Activated T-helper 1 cell treated with Interleukin-2 at 50 U/mL for 16 hours (primary cell): Measurements from ENCODE around the gene DDIT3.

Experiments used
- DNase-seq: peaks from one replicate; pipeline ENCODE4 v3.0.0-alpha.2; 2020; ENCODE audit warnings: low read depth

The DDIT3 gene

DNA sequence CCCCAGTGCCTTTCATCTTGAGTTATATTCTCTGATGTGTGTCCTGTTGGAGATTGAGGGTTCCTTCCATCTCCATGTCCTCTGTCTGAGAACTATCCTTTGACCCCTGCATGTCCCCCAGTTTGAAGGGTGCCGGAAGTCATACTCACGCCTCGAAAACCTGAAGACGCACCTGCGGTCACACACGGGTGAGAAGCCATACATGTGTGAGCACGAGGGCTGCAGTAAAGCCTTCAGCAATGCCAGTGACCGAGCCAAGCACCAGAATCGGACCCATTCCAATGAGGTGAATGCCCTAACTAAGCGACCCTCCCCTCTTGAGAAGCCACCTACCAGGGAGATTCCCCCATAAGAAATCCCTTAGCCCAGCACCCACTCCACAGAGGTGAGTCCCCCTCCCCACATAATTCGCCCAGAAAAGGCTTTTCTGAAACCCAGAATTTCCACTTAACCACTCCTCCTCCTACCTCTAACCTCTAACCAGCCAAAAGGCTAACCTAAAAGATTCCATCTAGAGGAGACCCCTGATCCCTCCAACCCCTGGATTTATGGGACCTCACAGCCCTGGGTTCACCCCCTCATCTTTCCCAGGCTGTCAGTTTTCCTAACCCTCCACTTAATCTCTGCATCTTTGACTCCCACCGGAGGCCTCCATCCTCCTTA is 53.0 kb downstream of the DDIT3 start:
- DNase-seq: no peak
